IMR-90 (cell line): Measurements from ENCODE around the gene PPM1H. TPM values are rescaled to one million over a fixed set of nuclear protein-coding genes. Genes with fewer than 3 reads are reported as not detected.

Source experiments
- ATAC-seq: fragments of 200-7000 bp; cut with Tn5 transposase; 2 replicates; pipeline ENCODE4 v1.9.1; 2020; ENCODE audit warnings: low read depth, mild to moderate bottlenecking, moderate library complexity
- BruUV-seq: library from RNA; stranded (reverse); fragments of 400-500 nt; replicated peaks from 2 replicates; lab custom pipeline; 2021; lab: Mats Ljungman, UMichigan
- CTCF ChIA-PET: fragments of 300-600 bp; formaldehyde crosslinking; extraction: SDS; loops from one replicate; lab custom pipeline; 2021; ENCODE audit warnings: antibody characterized with exemption; lab: Yijun Ruan, JAX
- POLR2A ChIA-PET: fragments of 300-600 bp; sonication (Branson Sonifier 250); formaldehyde crosslinking; loops from one replicate; lab custom pipeline; 2022; ENCODE audit warnings: antibody characterized with exemption; ENCODE audit not compliant: unreplicated experiment; lab: Charles Lee
- DNase-seq: peaks from one replicate; pipeline ENCODE4 v3.0.0; 2013
- H2AFZ ChIP-seq: replicated peaks from 2 replicates; pipeline ENCODE3; 2013; ENCODE audit warnings: low read length, mild to moderate bottlenecking; ENCODE audit not compliant: poor library complexity
- H2AK5ac ChIP-seq: 2 replicates; pipeline ENCODE4 v1.6.1; 2013; ENCODE audit warnings: low read depth, low read length, inconsistent platforms
- H2AK9ac ChIP-seq: replicated peaks from 2 replicates; pipeline ENCODE3; 2013; ENCODE audit warnings: mild to moderate bottlenecking, low read depth, low read length, moderate library complexity; ENCODE audit not compliant: poor library complexity
- H2BK120ac ChIP-seq: 2 replicates; pipeline ENCODE4 v1.6.1; 2013; ENCODE audit warnings: low read depth, low read length, inconsistent platforms
- H2BK15ac ChIP-seq: 3 replicates; pipeline ENCODE4 v1.6.1; 2013; ENCODE audit warnings: low read depth, low read length, inconsistent platforms
- H2BK20ac ChIP-seq: 2 replicates; pipeline ENCODE4 v1.6.1; 2013; ENCODE audit warnings: low read depth, mild to moderate bottlenecking, inconsistent platforms, low read length, moderate library complexity
- H2BK5ac ChIP-seq: 2 replicates; pipeline ENCODE4 v1.6.1; 2013; ENCODE audit warnings: mild to moderate bottlenecking, low read depth, low read length, inconsistent platforms; ENCODE audit not compliant: poor library complexity, severe bottlenecking
- H3K14ac ChIP-seq: replicated peaks from 2 replicates; pipeline ENCODE4 v1.6.1; 2013; ENCODE audit warnings: low read depth, low read length, inconsistent platforms
- H3K18ac ChIP-seq: 2 replicates; pipeline ENCODE4 v1.6.1; 2013; ENCODE audit warnings: low read depth, low read length, control low read depth
- H3K23ac ChIP-seq: 2 replicates; pipeline ENCODE4 v1.6.1; 2013; ENCODE audit warnings: low read depth, low read length, inconsistent platforms
- H3K27ac ChIP-seq: 2 replicates; pipeline ENCODE4 v1.5.1; 2013; ENCODE audit warnings: mild to moderate bottlenecking, control low read depth, low read length; ENCODE audit not compliant: insufficient read depth
- H3K27me3 ChIP-seq: 2 replicates; pipeline ENCODE4 v1.6.1; 2013; ENCODE audit warnings: low read length; ENCODE audit not compliant: control insufficient read depth, insufficient read depth
- H3K36me3 ChIP-seq: 2 replicates; pipeline ENCODE4 v1.6.1; 2013; ENCODE audit warnings: low read length, mixed read lengths; ENCODE audit not compliant: control insufficient read depth, insufficient read depth
- H3K4ac ChIP-seq: 2 replicates; pipeline ENCODE4 v1.6.1; 2013; ENCODE audit warnings: low read depth, low read length, inconsistent platforms
- H3K4me1 ChIP-seq: 2 replicates; pipeline ENCODE4 v1.6.1; 2013; ENCODE audit warnings: low read length, mixed read lengths; ENCODE audit not compliant: control insufficient read depth, insufficient read depth
- H3K4me2 ChIP-seq: 2 replicates; pipeline ENCODE4 v1.6.1; 2013; ENCODE audit warnings: low read depth, mild to moderate bottlenecking, control low read depth, low read length, moderate library complexity
- H3K4me3 ChIP-seq: 2 replicates; pipeline ENCODE4 v1.5.1; 2013; ENCODE audit warnings: low read depth, mild to moderate bottlenecking, control low read depth, low read length, moderate library complexity; ENCODE audit not compliant: insufficient read depth
- H3K56ac ChIP-seq: 2 replicates; pipeline ENCODE4 v1.6.1; 2013; ENCODE audit warnings: low read length, inconsistent platforms; ENCODE audit not compliant: insufficient read depth; ENCODE audit errors: extremely low read depth
- H3K79me1 ChIP-seq, 2 experiments: 2 replicates each; pipeline ENCODE4 v1.6.1; 2013; ENCODE audit warnings: low read length in 2 of 2, inconsistent platforms in 1 of 2, low read depth in 1 of 2
- H3K9ac ChIP-seq: 2 replicates; pipeline ENCODE4 v1.6.1; 2013; ENCODE audit warnings: low read depth, low read length, control low read depth
- H3K9me1 ChIP-seq: 2 replicates; pipeline ENCODE4 v1.6.1; 2013; ENCODE audit warnings: low read length, inconsistent platforms; ENCODE audit not compliant: insufficient read depth
- H3K9me3 ChIP-seq: 2 replicates; pipeline ENCODE4 v1.6.1; 2013; ENCODE audit warnings: low read length; ENCODE audit not compliant: control insufficient read depth, insufficient read depth
- H4K20me1 ChIP-seq: 2 replicates; pipeline ENCODE4 v1.6.1; 2013; ENCODE audit warnings: low read length, inconsistent platforms; ENCODE audit not compliant: insufficient read depth
- H4K5ac ChIP-seq: 2 replicates; pipeline ENCODE4 v1.6.1; 2013; ENCODE audit warnings: mild to moderate bottlenecking, low read depth, low read length, control low read depth
- H4K8ac ChIP-seq, 2 experiments: 2 replicates each; pipeline ENCODE4 v1.6.1; 2013; ENCODE audit warnings: low read depth in 2 of 2, low read length in 2 of 2, control low read depth in 1 of 2, inconsistent platforms in 1 of 2
- H4K91ac ChIP-seq: 2 replicates; pipeline ENCODE4 v1.6.1; 2013; ENCODE audit warnings: low read depth, low read length, inconsistent platforms; ENCODE audit not compliant: insufficient read depth
- CEBPB ChIP-seq: IDR thresholded peaks from 2 replicates; pipeline ENCODE4 v1.6.1; 2012; ENCODE audit warnings: low read depth, low read length, improper control_type of control experiment
- FOS ChIP-seq: fragments of 150-350 bp; IDR thresholded peaks from 2 replicates; pipeline ENCODE4 v1.6.1; 2016; ENCODE audit warnings: low read depth, low read length
- MAFK ChIP-seq: IDR thresholded peaks from 2 replicates; pipeline ENCODE4 v1.6.1; 2012; ENCODE audit warnings: low read depth, low read length, improper control_type of control experiment
- MXI1 ChIP-seq: IDR thresholded peaks from 2 replicates; pipeline ENCODE4 v1.6.1; 2012; ENCODE audit warnings: low read depth, mild to moderate bottlenecking, low read length, moderate library complexity, borderline replicate concordance
- POLR2A ChIP-seq: IDR thresholded peaks from 2 replicates; pipeline ENCODE4 v1.6.1; 2012; ENCODE audit warnings: mild to moderate bottlenecking, low read depth, low read length
- RAD21 ChIP-seq: IDR thresholded peaks from 2 replicates; pipeline ENCODE4 v1.6.1; 2012; ENCODE audit warnings: low read length, improper control_type of control experiment
- RCOR1 ChIP-seq: IDR thresholded peaks from 2 replicates; pipeline ENCODE4 v1.6.1; 2012; ENCODE audit warnings: mild to moderate bottlenecking, low read length, improper control_type of control experiment; ENCODE audit not compliant: insufficient replicate concordance
- RFX5 ChIP-seq: IDR thresholded peaks from 2 replicates; pipeline ENCODE4 v1.8.0; 2012; ENCODE audit warnings: low read depth, mild to moderate bottlenecking, low read length, moderate library complexity
- WGBS, 2 experiments: methylation state at CpG; one replicate each; pipeline versions ENCODE4 v1.1.5 to v1.1.7; 2013; ENCODE audit warnings: missing lambda C conversion rate in 2 of 2; ENCODE audit not compliant: insufficient read length in 1 of 2; ENCODE audit errors: extremely low coverage in 2 of 2; 5-methylcytosine and 5-hydroxymethylcytosine counted together
- dilution Hi-C: fragments of 300-500 bp; cut with HindIII; formaldehyde crosslinking; loops from one replicate; pipeline ENCODE4 v1.14.3; 2018; ENCODE audit warnings: low sequenced_read_pairs; ENCODE audit not compliant: unreplicated experiment
- in situ Hi-C: fragments of 300-500 bp; cut with MboI; formaldehyde crosslinking; loops from 3 replicates; pipeline ENCODE4 v1.14.3; 2019; ENCODE audit warnings: low sequenced_read_pairs, inconsistent platforms, mixed read lengths
- intact Hi-C: fragments of 100-400 bp; cut with micrococcal nuclease; formaldehyde crosslinking; loops from 2 replicates; pipeline ENCODE4 v1.10.0; 2022
- polyA plus RNA-seq, 3 experiments: library from polyadenylated mRNA; depleted of rRNA; stranded (reverse); fragments of >200 nt; gene quantifications; 2 replicates each; pipeline ENCODE4 v1.2.3, GENCODE V29; 2012; ENCODE audit warnings: low replicate concordance in 1 of 3
- total RNA-seq: library from RNA; depleted of rRNA; stranded (reverse); fragments of >200 nt; gene quantifications from 2 replicates; pipeline ENCODE4 v1.2.3, GENCODE V29; 2012
- TF ChIP-seq, protein P1 (sequence below): fragments of 150-350 bp; IDR thresholded peaks from 2 replicates; pipeline ENCODE4 v1.6.1; 2017; ENCODE audit warnings: mild to moderate bottlenecking, antibody characterized with exemption, low read length, low read depth

Gene PPM1H
- total and polyA plus RNA-seq, 2 of the 4 experiments (the other 2 are of a cell fraction), result 0.14 to 0.18 TPM

DNA sequence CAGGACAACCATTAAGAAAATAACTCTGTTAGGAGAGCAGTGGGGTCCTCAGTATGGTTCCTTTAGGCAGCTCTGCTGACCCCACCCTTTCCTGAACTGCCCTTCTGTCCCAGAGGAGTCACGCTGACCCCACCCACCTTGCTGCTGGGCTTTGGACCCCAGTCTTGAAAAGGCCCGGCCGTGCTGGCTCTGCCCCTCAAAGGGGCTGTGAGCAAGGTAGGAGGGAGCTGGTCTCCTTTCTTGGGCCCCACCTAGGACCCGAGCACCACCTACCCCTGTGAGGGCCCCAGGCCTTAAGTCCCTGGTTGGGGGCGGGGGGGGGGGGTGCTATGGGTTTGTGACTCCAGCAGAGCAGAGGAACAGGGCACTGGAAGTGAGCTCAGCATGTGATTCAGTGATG lies 297.3 kb downstream of the PPM1H start:
- H3K9ac ChIP-seq, result no peak overlapping the region
- no peaks in the 10 kb centered on the region for H3K79me1 ChIP-seq
- in situ Hi-C loops, result no loop called here
- H3K27me3 ChIP-seq, result no peaks in the 10 kb centered on the region; the same call in 1 of the 2 replicates
- H3K23ac ChIP-seq, result no peak overlapping the region
- CTCF ChIA-PET, result no interaction called here
- no peak overlapping the region for H3K18ac ChIP-seq
- intact Hi-C loops, result no loop called here
- no peak overlapping the region for H4K5ac ChIP-seq
- no peak overlapping the region for H2BK5ac ChIP-seq
- no peak overlapping the region for H3K27ac ChIP-seq
- H2AFZ ChIP-seq, result no peak overlapping the region
- TF ChIP-seq POLR2A, result no peak
- TF ChIP-seq RCOR1, result no peak
- TF ChIP-seq, protein P1, sequence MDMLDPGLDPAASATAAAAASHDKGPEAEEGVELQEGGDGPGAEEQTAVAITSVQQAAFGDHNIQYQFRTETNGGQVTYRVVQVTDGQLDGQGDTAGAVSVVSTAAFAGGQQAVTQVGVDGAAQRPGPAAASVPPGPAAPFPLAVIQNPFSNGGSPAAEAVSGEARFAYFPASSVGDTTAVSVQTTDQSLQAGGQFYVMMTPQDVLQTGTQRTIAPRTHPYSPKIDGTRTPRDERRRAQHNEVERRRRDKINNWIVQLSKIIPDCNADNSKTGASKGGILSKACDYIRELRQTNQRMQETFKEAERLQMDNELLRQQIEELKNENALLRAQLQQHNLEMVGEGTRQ, result no peak
- TF ChIP-seq MXI1, result no peak
- TF ChIP-seq RFX5, result no peak
- no peak for TF ChIP-seq FOS
- no peak for TF ChIP-seq RAD21
- TF ChIP-seq CEBPB, result no peak
- no peak for TF ChIP-seq MAFK
- no peak overlapping the region for H3K56ac ChIP-seq
- H3K4me2 ChIP-seq, result no peak overlapping the region
- H2AK5ac ChIP-seq, result no peak overlapping the region
- dilution Hi-C loops, result no loop called here
- no peak overlapping the region for H2AK9ac ChIP-seq
- no CpG with 5 or more reads among the region's 5 CpGs for WGBS, 2 experiments
- no peak overlapping the region for H3K4ac ChIP-seq
- no peak overlapping the region for H3K14ac ChIP-seq
- ATAC-seq (no peak), DNase-seq (no peak)
- no TSS peak for BruUV-seq
- 0 out of 2 replicates have a peak, but pooled peaks cover 2% of the 10 kb centered on the region for H3K9me3 ChIP-seq
- no peak overlapping the region for H2BK120ac ChIP-seq
- peaks cover 4% of the 10 kb centered on the region for H3K4me1 ChIP-seq
- no peak overlapping the region for H4K91ac ChIP-seq
- H4K8ac ChIP-seq, result no peak overlapping the region
- no peak overlapping the region for H2BK15ac ChIP-seq
- H3K9me1 ChIP-seq, result 0 out of 2 replicates have a peak, but pooled peaks cover 3% of the 10 kb centered on the region
- POLR2A ChIA-PET, result no interaction called here
- no peak overlapping the region for H2BK20ac ChIP-seq
- no peaks in the 10 kb centered on the region for H3K36me3 ChIP-seq
- no peaks in the 10 kb centered on the region for H4K20me1 ChIP-seq
- no peak overlapping the region for H3K4me3 ChIP-seq
